Gastrocnemius medialis (tissue), 4 donors: ENCODE measurements around the gene DELE1. TPM values are rescaled to one million over a fixed set of nuclear protein-coding genes. Genes with fewer than 3 reads are reported as not detected.

Source experiments
- ATAC-seq, 2 donors: fragments of 150-250 bp; one replicate each; pipeline ENCODE4 v1.9.1; 2016
- DNase-seq, 2 donors: peaks; one replicate each; pipeline ENCODE4 v3.0.0-alpha.2; 2019
- H3K27ac ChIP-seq, 4 donors: fragments of 200-600 bp; sonication (generic); 1 replicate in 1 of 4; 2 replicates in 3 of 4; pipeline ENCODE4 v1.5.1; 2016 to 2018; ENCODE audit warnings: mild to moderate bottlenecking in 2 of 4, moderate library complexity in 1 of 4
- H3K27me3 ChIP-seq, 3 donors: fragments of 200-600 bp; sonication (generic) in 2 of 3; 1 replicate in 1 of 3; 2 replicates in 2 of 3; pipeline versions ENCODE4 v1.5.1 to v1.6.0; 2016 to 2019; ENCODE audit warnings: mild to moderate bottlenecking in 1 of 3, moderate library complexity in 1 of 3
- H3K36me3 ChIP-seq, 2 donors: fragments of 200-600 bp; sonication (generic) in 1 of 2; one replicate each; pipeline ENCODE4 v1.5.1; 2017 to 2018
- H3K4me1 ChIP-seq, 2 donors: fragments of 200-600 bp; sonication (generic) in 1 of 2; one replicate each; pipeline ENCODE4 v1.5.1; 2016 to 2017; ENCODE audit warnings: mild to moderate bottlenecking in 2 of 2
- H3K4me3 ChIP-seq, 4 donors: fragments of 200-600 bp; sonication (generic) in 3 of 4; 1 replicate in 1 of 4; 2 replicates in 3 of 4; pipeline ENCODE4 v1.5.1; 2016 to 2019; ENCODE audit warnings: mild to moderate bottlenecking in 2 of 4
- H3K9me3 ChIP-seq, 3 donors: fragments of 200-600 bp; sonication (generic) in 2 of 3; 1 replicate in 1 of 3; 2 replicates in 2 of 3; pipeline ENCODE4 v1.5.1; 2016 to 2019
- POLR2A ChIP-seq, 2 donors: fragments of 450-650 bp; IDR thresholded peaks; one replicate each; pipeline ENCODE4 v1.6.1; 2017; ENCODE audit warnings: antibody characterized with exemption in 2 of 2, mild to moderate bottlenecking in 2 of 2, moderate library complexity in 2 of 2
- in situ Hi-C, 4 donors: fragments of 200-750 bp; cut with MboI; loops; one replicate each; pipeline versions ENCODE4 v1.15.0 to v1.8.0; 2017; ENCODE audit warnings: low sequenced_read_pairs in 4 of 4
- intact Hi-C: fragments of 100-400 bp; cut with DNase I; formaldehyde crosslinking; loops from one replicate; pipeline ENCODE4 v1.15.1; 2023; ENCODE audit warnings: low total_unique reads
- total RNA-seq, 4 donors: library from RNA; depleted of rRNA; stranded (reverse); fragments of >200 nt; gene quantifications; one replicate each; pipeline versions ENCODE4 v1.1.0 to v1.2.3, GENCODE V29; 2016
- TF ChIP-seq, protein P1 (sequence below), 5 experiments: fragments of 450-650 bp in 3 of 5; fragments of 200-600 bp in 2 of 5; sonication (generic) in 2 of 5; IDR thresholded peaks in 4 of 5; conservative IDR thresholded peaks in 1 of 5; 1 replicate in 4 of 5; 2 replicates in 1 of 5; pipeline ENCODE4 v1.5.1; 2016 to 2019; ENCODE audit warnings: antibody characterized with exemption in 5 of 5, mild to moderate bottlenecking in 3 of 5, moderate library complexity in 3 of 5

DELE1 gene
- total RNA-seq, 4 donors from 2014 or later: 31.3 to 91.6 (median 52.4) TPM

- H3K27ac ChIP-seq: peak overlapping the region in 1 of 4 donors; percentile 45
- H3K36me3 ChIP-seq: no peaks in the 10 kb centered on the region
- no peaks in the 10 kb centered on the region for H3K27me3 ChIP-seq
- intact Hi-C loops: loop anchor here (1.0 to 2.0 kb wide), 2 partner anchors 82 to 268 kb away; partner anchors contain the start of gene PCDH1
- in situ Hi-C loops: loop anchor here in 1 of 4 donors (5.0 kb wide), 1 partner anchor 268 kb away; no protein-coding TSS in a partner anchor
- no peak for TF ChIP-seq POLR2A (IDR thresholded peaks at IDR 0.05)
- TF ChIP-seq, protein P1, sequence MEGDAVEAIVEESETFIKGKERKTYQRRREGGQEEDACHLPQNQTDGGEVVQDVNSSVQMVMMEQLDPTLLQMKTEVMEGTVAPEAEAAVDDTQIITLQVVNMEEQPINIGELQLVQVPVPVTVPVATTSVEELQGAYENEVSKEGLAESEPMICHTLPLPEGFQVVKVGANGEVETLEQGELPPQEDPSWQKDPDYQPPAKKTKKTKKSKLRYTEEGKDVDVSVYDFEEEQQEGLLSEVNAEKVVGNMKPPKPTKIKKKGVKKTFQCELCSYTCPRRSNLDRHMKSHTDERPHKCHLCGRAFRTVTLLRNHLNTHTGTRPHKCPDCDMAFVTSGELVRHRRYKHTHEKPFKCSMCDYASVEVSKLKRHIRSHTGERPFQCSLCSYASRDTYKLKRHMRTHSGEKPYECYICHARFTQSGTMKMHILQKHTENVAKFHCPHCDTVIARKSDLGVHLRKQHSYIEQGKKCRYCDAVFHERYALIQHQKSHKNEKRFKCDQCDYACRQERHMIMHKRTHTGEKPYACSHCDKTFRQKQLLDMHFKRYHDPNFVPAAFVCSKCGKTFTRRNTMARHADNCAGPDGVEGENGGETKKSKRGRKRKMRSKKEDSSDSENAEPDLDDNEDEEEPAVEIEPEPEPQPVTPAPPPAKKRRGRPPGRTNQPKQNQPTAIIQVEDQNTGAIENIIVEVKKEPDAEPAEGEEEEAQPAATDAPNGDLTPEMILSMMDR (IDR thresholded peaks at IDR 0.05 in 4 of 5, conservative IDR thresholded peaks at IDR 0.05 in 1 of 5): peak; percentile 78 to 87 (median 84)
- no peak overlapping the region for H3K4me3 ChIP-seq
- peaks cover 0 to 3% of the 10 kb centered on the region in 2 donors for H3K4me1 ChIP-seq
- DNase-seq (peak; percentile 72 to 79), ATAC-seq (peak; percentile 83 to 91)
- no peaks in the 10 kb centered on the region for H3K9me3 ChIP-seq
These were observed 37.0 kb downstream of the DELE1 start for GRCh38 chr5:141960449-141961323.

GRCh38 chr5:141961466-141961865 lies 37.8 kb downstream of the DELE1 start:
- Histone ChIP-seq H3K27ac (no peak overlapping the region), H3K27me3 (no peaks in the 10 kb centered on the region), H3K36me3 (no peaks in the 10 kb centered on the region), H3K4me3 (no peak overlapping the region), H3K9me3 (no peaks in the 10 kb centered on the region), H3K4me1 (peaks cover 0 to 3% of the 10 kb centered on the region in 2 donors)
- no peak for ATAC-seq
- TF ChIP-seq, protein P1 (IDR thresholded peaks at IDR 0.05 in 4 of 5, conservative IDR thresholded peaks at IDR 0.05 in 1 of 5): no peak
- TF ChIP-seq POLR2A (IDR thresholded peaks at IDR 0.05): no peak
- in situ Hi-C loops (loop anchor here in 1 of 4 donors (5.0 kb wide), 1 partner anchor 269 kb away; no protein-coding TSS in a partner anchor), intact Hi-C loops (loop anchor here (2.0 kb wide), 1 partner anchor 83 kb away; the partner anchor contains the start of gene PCDH1)
- DNase-seq: no peak

GRCh38 chr5:141963701-141964100 lies 40.0 kb downstream of the DELE1 start:
- no peaks in the 10 kb centered on the region for H3K9me3 ChIP-seq
- no peak overlapping the region for H3K27ac ChIP-seq
- ATAC-seq: no peak
- intact Hi-C loops (no loop called here), in situ Hi-C loops (loop anchor here in 1 of 4 donors (5.0 kb wide), 1 partner anchor 271 kb away; no protein-coding TSS in a partner anchor)
- DNase-seq: no peak
- no peaks in the 10 kb centered on the region for H3K27me3 ChIP-seq
- H3K4me1 ChIP-seq: peaks cover 0 to 9% of the 10 kb centered on the region in 2 donors
- TF ChIP-seq, protein P1 (IDR thresholded peaks at IDR 0.05 in 4 of 5, conservative IDR thresholded peaks at IDR 0.05 in 1 of 5): no peak
- TF ChIP-seq POLR2A (IDR thresholded peaks at IDR 0.05): no peak
- H3K36me3 ChIP-seq: no peaks in the 10 kb centered on the region
- no peak overlapping the region for H3K4me3 ChIP-seq

GRCh38 chr5:141965071-141965470 lies 41.4 kb downstream of the DELE1 start:
- Histone ChIP-seq H3K4me1 (peaks cover 6 to 14% of the 10 kb centered on the region in 2 donors), H3K36me3 (no peaks in the 10 kb centered on the region), H3K4me3 (no peak overlapping the region), H3K27me3 (no peaks in the 10 kb centered on the region), H3K9me3 (no peaks in the 10 kb centered on the region), H3K27ac (no peak overlapping the region)
- in situ Hi-C loops (no loop called here), intact Hi-C loops (no loop called here)
- DNase-seq (no peak), ATAC-seq (no peak)
- TF ChIP-seq, protein P1 (IDR thresholded peaks at IDR 0.05 in 4 of 5, conservative IDR thresholded peaks at IDR 0.05 in 1 of 5): no peak
- no peak for TF ChIP-seq POLR2A (IDR thresholded peaks at IDR 0.05)
